Heart left ventricle (tissue), 16 donors: ENCODE results near the gene ZNF860. TPM values are rescaled to one million over a fixed set of nuclear protein-coding genes. Genes with fewer than 3 reads are reported as not detected.

ENCODE experiments used
- ATAC-seq, 4 donors: fragments of 200-7000 bp; cut with Tn5 transposase; one replicate each; pipeline ENCODE4 v1.9.1; 2020 to 2022; ENCODE audit warnings: moderate library complexity in 4 of 4, mild to moderate bottlenecking in 3 of 4, moderate number of reproducible peaks in 1 of 4
- DNase-seq, 5 donors: peaks; one replicate each; pipeline ENCODE4 v3.0.0-alpha.2; 2020
- H3K27ac ChIP-seq, 12 donors: fragments of 200-600 bp; sonication (generic) in 4 of 12; one replicate each; pipeline versions ENCODE4 v1.5.0 to v1.8.0; 2016 to 2022; ENCODE audit warnings: mild to moderate bottlenecking in 2 of 12
- H3K27me3 ChIP-seq, 9 donors: fragments of 200-600 bp; sonication (generic) in 2 of 9; one replicate each; pipeline versions ENCODE4 v1.5.1 to v1.8.0; 2016 to 2022; ENCODE audit warnings: mild to moderate bottlenecking in 3 of 9
- H3K36me3 ChIP-seq, 9 donors: fragments of 200-600 bp; sonication (generic) in 2 of 9; one replicate each; pipeline versions ENCODE4 v1.5.0 to v1.8.0; 2018 to 2022; ENCODE audit warnings: mild to moderate bottlenecking in 2 of 9
- H3K4me1 ChIP-seq, 12 donors: fragments of 200-600 bp; sonication (generic) in 4 of 12; one replicate each; pipeline versions ENCODE4 v1.5.0 to v1.8.0; 2016 to 2022; ENCODE audit warnings: mild to moderate bottlenecking in 3 of 12
- H3K4me3 ChIP-seq, 12 donors: fragments of 200-600 bp; sonication (generic) in 4 of 12; one replicate each; pipeline versions ENCODE4 v1.5.0 to v1.8.0; 2017 to 2022; ENCODE audit warnings: mild to moderate bottlenecking in 9 of 12, moderate library complexity in 4 of 12
- H3K9me3 ChIP-seq, 12 donors: fragments of 200-600 bp; sonication (generic) in 4 of 12; one replicate each; pipeline versions ENCODE4 v1.5.0 to v1.8.0; 2016 to 2022; ENCODE audit warnings: mild to moderate bottlenecking in 1 of 12
- CTCF ChIP-seq, 12 donors: fragments of 200-600 bp; sonication (generic) in 4 of 12; IDR thresholded peaks; one replicate each; pipeline versions ENCODE4 v1.5.0 to v1.8.0; 2018 to 2022; ENCODE audit warnings: antibody characterized with exemption in 12 of 12, mild to moderate bottlenecking in 5 of 12
- POLR2A ChIP-seq, 2 donors: fragments of 450-650 bp; IDR thresholded peaks; one replicate each; pipeline ENCODE4 v1.6.1; 2017; ENCODE audit warnings: antibody characterized with exemption in 2 of 2, mild to moderate bottlenecking in 2 of 2, moderate library complexity in 2 of 2
- WGBS, 4 donors: extraction: QIAGEN DNeasy Blood & Tissue Kit in 2 of 4; methylation state at CpG; one replicate each; pipeline versions ENCODE4 v1.1.5 to v1.1.7; 2013 to 2018; 5-methylcytosine and 5-hydroxymethylcytosine counted together
- intact Hi-C, 10 donors: fragments of 100-400 bp; cut with DNase I; formaldehyde crosslinking; loops; one replicate each; pipeline versions ENCODE4 v1.11.1 to v1.14.2; 2022
- polyA plus RNA-seq, 2 donors: library from polyadenylated mRNA; stranded (reverse); fragments of 200-250 nt; gene quantifications; one replicate each; pipeline ENCODE4 v1.2.3, GENCODE V29; 2013
- total RNA-seq, 9 donors: library from RNA; depleted of rRNA in 2 of 9; stranded (reverse); fragments of >200 nt in 2 of 9; fragmentation: NEBNext Ultra II Directional in 3 of 9; extraction: Animal tissue kit (Norgen Biotek cat#: 25700) in 3 of 9; gene quantifications; one replicate each; pipeline versions ENCODE4 v1.1.0 to v1.2.4, GENCODE V29; 2016 to 2023
- donor health status: ischemic (EF 13 %, LVEDD 7.1; RV severe dilation, severe dysfunction).
- donor health status: healthy with polysubstance abuse.
- donor health status: DM: no; HTN: yes; CAD: no.
- donor health status: DM: no; HTN: no; CAD: no.
- donor health status: ischemic (EF 25% LVEDD 6.9; RV normal size, moderate dysfunction).
- donor health status: ischemic (EF 25% LVEDD 5.7; RV mildly dilated, moderate dysfunction).
- donor health status: healthy.
- donor health status: DM: yes; HTN: yes; CAD: no.
- donor health status: ischemic (EF 35%, LVEDD 5.7; RV mildly dilated, moderate dysfunction).
- donor health status: nonischemic (EF 11% LVEDD 7.7; RV severe dilation, severe dysfunction).
- donor health status: DM: yes; HTN: yes; CAD: no.
- donor health status: PGD.
- donor health status: ischemic (EF 29% LVEDD 5.4; RV normal size, mild dysfunction).
- donor health status: nonischemic (EF 23%, LVEDD 6.1; RV moderate dilation, normal function).

ZNF860 gene
- total and polyA plus RNA-seq, 11 donors: 0.08 to 0.53 (median 0.14) TPM; not detected in 4

GRCh38 chr3:31948280-31948679, 33.3 kb upstream of the ZNF860 start:
- no peak overlapping the region for H3K27ac ChIP-seq
- no peak for ATAC-seq
- peaks cover 0 to 31% (median 13%) of the 10 kb centered on the region in 12 donors for H3K4me1 ChIP-seq
- H3K4me3 ChIP-seq: no peak overlapping the region
- peaks cover 0 to 11% (median 0%) of the 10 kb centered on the region in 12 donors for H3K9me3 ChIP-seq
- no peaks in the 10 kb centered on the region for H3K36me3 ChIP-seq
- DNase-seq: no peak
- H3K27me3 ChIP-seq: no peaks in the 10 kb centered on the region
- intact Hi-C loops: no loop called here
- TF ChIP-seq POLR2A (IDR thresholded peaks at IDR 0.05) (no peak), CTCF (IDR thresholded peaks at IDR 0.05) (no peak)
- 87 to 92% (median 90%) methylated on average over 6 of the region's 6 CpGs for WGBS, 4 donors

DNA sequence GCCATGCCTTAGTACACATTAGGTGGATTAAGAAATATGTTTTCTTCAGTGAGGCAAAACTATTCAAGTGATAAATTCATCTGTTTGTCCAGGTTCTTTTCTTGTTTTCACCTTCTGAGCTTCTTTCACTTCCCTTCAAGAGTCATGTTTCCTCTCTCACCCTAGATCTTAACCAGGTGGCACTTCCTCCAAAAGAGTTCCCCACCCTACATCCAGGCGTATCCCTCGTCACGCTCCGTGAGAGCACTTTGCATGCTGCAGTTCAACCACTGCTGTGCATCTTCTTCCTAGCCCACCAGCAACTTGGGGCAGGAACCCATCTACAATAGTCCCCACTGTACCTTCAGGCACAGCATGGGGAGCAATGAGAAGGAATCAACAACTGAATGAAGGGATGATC, 29.3 kb upstream of the ZNF860 start:
- DNase-seq (no peak), ATAC-seq (no peak)
- Histone ChIP-seq H3K36me3 (no peaks in the 10 kb centered on the region), H3K27ac (no peak overlapping the region), H3K4me3 (no peak overlapping the region), H3K27me3 (no peaks in the 10 kb centered on the region), H3K9me3 (peaks cover 0 to 23% (median 12%) of the 10 kb centered on the region in 12 donors), H3K4me1 (peaks cover 0 to 11% (median 3%) of the 10 kb centered on the region in 12 donors)
- no peak for TF ChIP-seq CTCF (IDR thresholded peaks at IDR 0.05)
- no peak for TF ChIP-seq POLR2A (IDR thresholded peaks at IDR 0.05)
- 67 to 79% (median 70%) methylated on average over 4 of the region's 4 CpGs for WGBS, 4 donors
- intact Hi-C loops: no loop called here

DNA sequence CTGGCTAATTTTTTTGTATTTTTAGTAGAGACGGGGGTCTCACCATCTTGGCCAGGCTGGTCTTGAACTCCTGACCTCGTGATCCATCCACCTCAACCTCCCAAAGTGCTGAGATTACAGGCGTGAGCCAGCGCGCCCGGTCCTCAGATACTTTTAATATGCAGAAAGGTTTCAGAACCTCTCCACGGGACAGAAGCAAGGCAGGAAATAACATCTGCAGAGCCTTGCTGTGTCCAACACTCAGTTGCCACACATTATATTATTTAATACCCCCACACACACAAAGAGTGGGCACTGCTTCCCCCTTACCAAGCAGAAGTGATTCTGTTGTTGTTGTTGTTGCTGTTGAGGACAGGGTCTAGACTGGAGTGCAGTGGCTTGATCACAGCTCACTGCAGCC, 28.5 kb upstream of the ZNF860 start:
- WGBS, 4 donors: 78 to 95% (median 84%) methylated on average over 7 of the region's 7 CpGs
- no peak for DNase-seq
- intact Hi-C loops: no loop called here
- H3K4me3 ChIP-seq: no peak overlapping the region
- no peaks in the 10 kb centered on the region for H3K27me3 ChIP-seq
- peaks cover 0 to 12% (median 6%) of the 10 kb centered on the region in 12 donors for H3K4me1 ChIP-seq
- no peaks in the 10 kb centered on the region for H3K36me3 ChIP-seq
- no peak for ATAC-seq
- H3K27ac ChIP-seq: no peak overlapping the region
- no peak for TF ChIP-seq POLR2A (IDR thresholded peaks at IDR 0.05)
- no peak for TF ChIP-seq CTCF (IDR thresholded peaks at IDR 0.05)
- peaks cover 0 to 23% (median 12%) of the 10 kb centered on the region in 12 donors for H3K9me3 ChIP-seq

GRCh38 chr3:31953636-31954035, 27.9 kb upstream of the ZNF860 start:
- no peak overlapping the region for H3K4me3 ChIP-seq
- H3K4me1 ChIP-seq: peaks cover 0 to 17% (median 12%) of the 10 kb centered on the region in 12 donors
- H3K36me3 ChIP-seq: no peaks in the 10 kb centered on the region
- H3K27me3 ChIP-seq: no peaks in the 10 kb centered on the region
- H3K9me3 ChIP-seq: peaks cover 0 to 23% (median 12%) of the 10 kb centered on the region in 12 donors
- no peak overlapping the region for H3K27ac ChIP-seq
- no peak for ATAC-seq
- no peak for DNase-seq
- intact Hi-C loops: no loop called here
- 90 to 97% (median 94%) methylated on average over 2 of the region's 2 CpGs for WGBS, 4 donors
- TF ChIP-seq POLR2A (IDR thresholded peaks at IDR 0.05) (no peak), CTCF (IDR thresholded peaks at IDR 0.05) (no peak)
